Endothelial cell (in vitro differentiated cells): ENCODE measurements around the gene ACSF2. TPM values are rescaled to one million over a fixed set of nuclear protein-coding genes. Genes with fewer than 3 reads are reported as not detected.
"Not testable (repeated sequence)": the region's sequence is repeated elsewhere in the genome, so short reads cannot be mapped to it uniquely, and the experiment has no call there.

Experiments used
- DNase-seq: peaks from one replicate; pipeline ENCODE4 v3.0.0; 2021; ENCODE audit warnings: low spot score
- H3K27ac Mint-ChIP-seq: one replicate; pipeline ENCODE4 v1.8.0; 2021; ENCODE audit warnings: mixed read lengths, inconsistent platforms; ENCODE audit not compliant: unreplicated experiment
- H3K27me3 Mint-ChIP-seq: one replicate; pipeline ENCODE4 v1.8.0; 2021; ENCODE audit warnings: mild to moderate bottlenecking, moderate library complexity, mixed read lengths, inconsistent platforms; ENCODE audit not compliant: unreplicated experiment
- H3K36me3 Mint-ChIP-seq: one replicate; pipeline ENCODE4 v1.8.0; 2021; ENCODE audit warnings: mild to moderate bottlenecking, low read depth, mixed read lengths, inconsistent platforms; ENCODE audit not compliant: unreplicated experiment
- H3K4me1 Mint-ChIP-seq: one replicate; pipeline ENCODE4 v1.8.0; 2021; ENCODE audit warnings: mild to moderate bottlenecking, mixed read lengths, inconsistent platforms; ENCODE audit not compliant: unreplicated experiment
- H3K4me3 Mint-ChIP-seq: one replicate; pipeline ENCODE4 v1.8.0; 2021; ENCODE audit warnings: mild to moderate bottlenecking, mixed read lengths, inconsistent platforms; ENCODE audit not compliant: unreplicated experiment
- H3K9me3 Mint-ChIP-seq: one replicate; pipeline ENCODE4 v1.8.0; 2021; ENCODE audit warnings: mixed read lengths, inconsistent platforms; ENCODE audit not compliant: unreplicated experiment
- total RNA-seq: library from RNA; stranded (reverse); fragmentation: NEBNext Ultra II Directional; extraction: Animal tissue kit (Norgen Biotek cat#: 25700); gene quantifications from one replicate; pipeline ENCODE4 v1.2.1, GENCODE V29; 2021; ENCODE audit not compliant: unreplicated experiment
- TF ChIP-seq, protein P1 (sequence below): fragments of 200-600 bp; sonication (generic); IDR thresholded peaks from one replicate; pipeline ENCODE4 v1.5.0; 2021; ENCODE audit warnings: antibody characterized with exemption; ENCODE audit not compliant: unreplicated experiment

The ACSF2 gene
- total RNA-seq, 1 donor from 2014 or later: 51.0 TPM

DNA sequence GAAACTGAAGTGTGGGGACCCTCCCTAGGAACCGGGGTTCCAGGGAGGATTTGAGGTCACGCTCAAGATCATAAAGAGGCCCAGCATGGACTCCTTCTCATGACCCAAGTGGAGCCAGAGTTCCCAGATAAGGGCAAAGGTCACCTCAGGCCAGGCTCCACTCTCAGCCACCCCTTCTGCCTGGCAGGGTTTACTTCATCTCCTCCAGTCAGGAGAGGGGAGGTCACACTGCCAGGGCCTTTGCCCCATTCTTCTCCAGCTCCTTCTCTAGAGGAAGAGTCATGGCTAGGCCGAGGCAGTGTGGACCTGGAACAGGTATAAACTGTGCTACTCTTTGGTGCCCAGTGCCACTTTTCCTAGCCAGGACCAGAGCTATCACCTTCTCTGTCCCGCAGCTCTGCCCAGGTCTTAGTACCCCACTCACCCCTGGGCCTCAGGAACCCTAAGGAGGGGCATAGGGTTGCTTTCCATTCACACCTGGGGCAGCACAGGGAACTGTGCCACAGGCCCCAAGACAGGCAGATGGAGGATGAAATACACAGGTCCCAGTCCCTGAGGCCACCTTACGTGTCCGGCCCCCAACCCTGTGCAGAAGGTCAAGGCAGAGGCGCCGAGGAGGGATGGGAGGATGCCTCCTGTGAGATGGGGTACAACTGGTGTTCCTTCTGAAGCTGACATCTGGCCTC, 879 bp upstream of the ACSF2 start:
- Mint-ChIP-seq H3K9me3 (no peaks in the 10 kb centered on the region), H3K4me3 (no peak overlapping the region), H3K36me3 (peaks cover 9% of the 10 kb centered on the region), H3K27ac (no peak overlapping the region), H3K4me1 (peaks cover 19% of the 10 kb centered on the region), H3K27me3 (peaks cover 9% of the 10 kb centered on the region)
- TF ChIP-seq, protein P1, sequence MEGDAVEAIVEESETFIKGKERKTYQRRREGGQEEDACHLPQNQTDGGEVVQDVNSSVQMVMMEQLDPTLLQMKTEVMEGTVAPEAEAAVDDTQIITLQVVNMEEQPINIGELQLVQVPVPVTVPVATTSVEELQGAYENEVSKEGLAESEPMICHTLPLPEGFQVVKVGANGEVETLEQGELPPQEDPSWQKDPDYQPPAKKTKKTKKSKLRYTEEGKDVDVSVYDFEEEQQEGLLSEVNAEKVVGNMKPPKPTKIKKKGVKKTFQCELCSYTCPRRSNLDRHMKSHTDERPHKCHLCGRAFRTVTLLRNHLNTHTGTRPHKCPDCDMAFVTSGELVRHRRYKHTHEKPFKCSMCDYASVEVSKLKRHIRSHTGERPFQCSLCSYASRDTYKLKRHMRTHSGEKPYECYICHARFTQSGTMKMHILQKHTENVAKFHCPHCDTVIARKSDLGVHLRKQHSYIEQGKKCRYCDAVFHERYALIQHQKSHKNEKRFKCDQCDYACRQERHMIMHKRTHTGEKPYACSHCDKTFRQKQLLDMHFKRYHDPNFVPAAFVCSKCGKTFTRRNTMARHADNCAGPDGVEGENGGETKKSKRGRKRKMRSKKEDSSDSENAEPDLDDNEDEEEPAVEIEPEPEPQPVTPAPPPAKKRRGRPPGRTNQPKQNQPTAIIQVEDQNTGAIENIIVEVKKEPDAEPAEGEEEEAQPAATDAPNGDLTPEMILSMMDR: no peak
- DNase-seq: no peak

GRCh38 chr17:50426472-50426782, 409 bp downstream of the ACSF2 start:
- DNase-seq: no peak
- Mint-ChIP-seq H3K27me3 (peaks cover 9% of the 10 kb centered on the region), H3K27ac (no peak overlapping the region), H3K36me3 (peaks cover 9% of the 10 kb centered on the region), H3K4me1 (peaks cover 19% of the 10 kb centered on the region), H3K9me3 (no peaks in the 10 kb centered on the region), H3K4me3 (peak overlapping the region; percentile 89)
- TF ChIP-seq, protein P1: no peak

- TF ChIP-seq, protein P1: no peak
- Mint-ChIP-seq H3K9me3 (no peaks in the 10 kb centered on the region), H3K36me3 (peaks cover 5% of the 10 kb centered on the region), H3K4me1 (peaks cover 15% of the 10 kb centered on the region), H3K27ac (peak overlapping the region; percentile 13), H3K4me3 (peak overlapping the region; percentile 89), H3K27me3 (peaks cover 7% of the 10 kb centered on the region)
- DNase-seq: peak; percentile 16
Measured at GRCh38 chr17:50426814-50427787, 1.1 kb downstream of the ACSF2 start.

DNA sequence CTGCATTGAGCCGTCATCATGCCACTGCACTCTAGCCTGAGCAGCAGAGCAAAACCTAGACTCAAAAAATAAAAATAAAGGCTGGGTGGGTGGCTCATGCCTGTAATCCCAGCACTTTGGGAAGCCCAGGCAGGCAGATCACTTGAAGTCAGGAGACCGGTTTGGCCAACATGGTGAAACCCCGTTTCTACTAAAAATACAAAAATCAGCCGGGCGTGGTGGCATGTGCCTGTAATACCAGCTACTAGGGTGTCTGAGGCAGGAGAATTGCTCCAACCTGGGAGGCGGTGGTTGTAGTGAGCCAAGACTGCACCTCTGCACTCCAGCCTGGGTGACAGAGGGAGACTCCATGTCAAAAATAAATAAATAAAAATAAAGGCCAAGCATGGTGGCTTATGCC, 2.1 kb downstream of the ACSF2 start:
- H3K36me3 Mint-ChIP-seq, H3K27ac Mint-ChIP-seq, H3K9me3 Mint-ChIP-seq, DNase-seq, H3K4me3 Mint-ChIP-seq, H3K27me3 Mint-ChIP-seq: not testable (repeated sequence)
- H3K4me1 Mint-ChIP-seq: peaks cover 15% of the 10 kb centered on the region

GRCh38 chr17:50428831-50429424, 2.9 kb downstream of the ACSF2 start:
- Mint-ChIP-seq H3K4me1 (peaks cover 15% of the 10 kb centered on the region), H3K36me3 (peaks cover 8% of the 10 kb centered on the region), H3K27me3 (peaks cover 6% of the 10 kb centered on the region), H3K9me3 (no peaks in the 10 kb centered on the region), H3K27ac (no peak overlapping the region), H3K4me3 (no peak overlapping the region)
- TF ChIP-seq, protein P1: no peak
- no peak for DNase-seq
